H9 (cell line): Measurements from ENCODE around the gene FRMD1. TPM values are rescaled to one million over a fixed set of nuclear protein-coding genes. Genes with fewer than 3 reads are reported as not detected.

ENCODE experiments used
- DNase-seq: peaks from one replicate; pipeline ENCODE4 v3.0.0-alpha.2; 2017
- H2AFZ ChIP-seq: one replicate; pipeline ENCODE4 v1.6.1; 2013; ENCODE audit warnings: mild to moderate bottlenecking, low read length, control low read depth, moderate library complexity
- H2AK5ac ChIP-seq: 2 replicates; pipeline ENCODE4 v1.6.1; 2013; ENCODE audit warnings: low read length, control low read depth, mixed read lengths; ENCODE audit not compliant: insufficient read length
- H2BK120ac ChIP-seq: one replicate; pipeline ENCODE4 v1.6.1; 2013; ENCODE audit warnings: low read depth, mild to moderate bottlenecking, low read length, control low read depth, inconsistent platforms; ENCODE audit not compliant: poor library complexity, severe bottlenecking
- H2BK12ac ChIP-seq: 2 replicates; pipeline ENCODE4 v1.6.1; 2013; ENCODE audit warnings: low read length, control low read depth, mixed read lengths, low read depth; ENCODE audit not compliant: insufficient read length
- H2BK15ac ChIP-seq: 2 replicates; pipeline ENCODE4 v1.6.1; 2013; ENCODE audit warnings: low read depth, low read length, control low read depth
- H2BK20ac ChIP-seq: one replicate; pipeline ENCODE4 v1.6.1; 2013; ENCODE audit warnings: low read depth, mild to moderate bottlenecking, low read length, control low read depth, inconsistent platforms; ENCODE audit not compliant: poor library complexity, severe bottlenecking
- H2BK5ac ChIP-seq: 2 replicates; pipeline ENCODE4 v1.6.1; 2013; ENCODE audit warnings: low read length, control low read depth, mixed read lengths; ENCODE audit not compliant: insufficient read length
- H3K14ac ChIP-seq: 2 replicates; pipeline ENCODE4 v1.6.1; 2013; ENCODE audit warnings: low read length, control low read depth; ENCODE audit not compliant: insufficient read depth
- H3K18ac ChIP-seq: 2 replicates; pipeline ENCODE4 v1.6.1; 2013; ENCODE audit warnings: low read depth, mild to moderate bottlenecking, mixed read lengths, low read length, control low read depth; ENCODE audit not compliant: insufficient read length
- H3K23ac ChIP-seq: 2 replicates; pipeline ENCODE4 v1.6.1; 2013; ENCODE audit warnings: low read length, control low read depth, mixed read lengths, low read depth; ENCODE audit not compliant: insufficient read length
- H3K23me2 ChIP-seq: 2 replicates; pipeline ENCODE4 v1.6.1; 2013; ENCODE audit warnings: low read depth, mild to moderate bottlenecking, mixed read lengths, low read length, control low read depth; ENCODE audit not compliant: insufficient read length, poor library complexity, severe bottlenecking
- H3K27ac ChIP-seq: 2 replicates; pipeline ENCODE4 v1.5.1; 2013; ENCODE audit warnings: low read length, control low read depth, mixed read lengths, low read depth; ENCODE audit not compliant: insufficient read length
- H3K27me3 ChIP-seq: 2 replicates; pipeline ENCODE4 v1.6.1; 2013; ENCODE audit warnings: low read length, control low read depth, inconsistent platforms; ENCODE audit not compliant: insufficient read depth
- H3K4ac ChIP-seq: 2 replicates; pipeline ENCODE4 v1.6.1; 2013; ENCODE audit warnings: low read depth, mild to moderate bottlenecking, control low read depth, inconsistent platforms, low read length, moderate library complexity
- H3K4me1 ChIP-seq: 2 replicates; pipeline ENCODE4 v1.6.1; 2013; ENCODE audit warnings: low read length, control low read depth, inconsistent platforms; ENCODE audit not compliant: insufficient read depth
- H3K4me2 ChIP-seq: 2 replicates; pipeline ENCODE4 v1.6.1; 2013; ENCODE audit warnings: low read length, control low read depth, mixed read lengths; ENCODE audit not compliant: insufficient read length, insufficient read depth
- H3K56ac ChIP-seq: 2 replicates; pipeline ENCODE4 v1.6.1; 2013; ENCODE audit warnings: low read depth, mild to moderate bottlenecking, mixed read lengths, low read length, control low read depth; ENCODE audit not compliant: insufficient read length
- H3K79me1 ChIP-seq: 2 replicates; pipeline ENCODE4 v1.6.1; 2013; ENCODE audit warnings: low read depth, mild to moderate bottlenecking, moderate library complexity, low read length, control low read depth, inconsistent platforms; ENCODE audit not compliant: insufficient read depth, poor library complexity, severe bottlenecking
- H3K79me2 ChIP-seq: 2 replicates; pipeline ENCODE4 v1.6.1; 2013; ENCODE audit warnings: low read length, control low read depth, inconsistent platforms; ENCODE audit not compliant: insufficient read depth
- H3K9ac ChIP-seq: 2 replicates; pipeline ENCODE4 v1.6.1; 2013; ENCODE audit warnings: low read length, control low read depth, mixed read lengths; ENCODE audit not compliant: insufficient read length; ENCODE audit errors: extremely low read depth
- H3K9me3 ChIP-seq: one replicate; pipeline ENCODE4 v1.6.1; 2013; ENCODE audit warnings: low read depth, low read length, inconsistent platforms; ENCODE audit not compliant: control insufficient read depth
- H3T11ph ChIP-seq: one replicate; pipeline ENCODE4 v1.6.1; 2013; ENCODE audit warnings: mild to moderate bottlenecking, low read length, control low read depth, inconsistent platforms
- H4K20me1 ChIP-seq: one replicate; pipeline ENCODE4 v1.6.1; 2013; ENCODE audit not compliant: control insufficient read depth, insufficient read length, insufficient read depth
- H4K5ac ChIP-seq: 2 replicates; pipeline ENCODE4 v1.6.1; 2013; ENCODE audit warnings: low read depth, mild to moderate bottlenecking, mixed read lengths, low read length, control low read depth; ENCODE audit not compliant: insufficient read length
- H4K8ac ChIP-seq: replicated peaks from 2 replicates; pipeline ENCODE4 v1.6.1; 2013; ENCODE audit warnings: low read length, control low read depth, mixed read lengths, low read depth; ENCODE audit not compliant: insufficient read length
- H4K91ac ChIP-seq: 2 replicates; pipeline ENCODE4 v1.6.1; 2013; ENCODE audit warnings: low read depth, mild to moderate bottlenecking, moderate library complexity, mixed read lengths, low read length, control low read depth; ENCODE audit not compliant: insufficient read length
- H3K27ac Mint-ChIP-seq, 3 experiments: 2 replicates in 2 of 3; 3 replicates in 1 of 3; pipeline ENCODE4 v1.8.0; 2020 to 2021; ENCODE audit warnings: mixed read lengths in 3 of 3, mild to moderate bottlenecking in 1 of 3, moderate library complexity in 1 of 3
- H3K27me3 Mint-ChIP-seq: 2 replicates; pipeline ENCODE4 v1.8.0; 2021; ENCODE audit warnings: low read depth, mild to moderate bottlenecking, moderate library complexity, mixed read lengths
- H3K36me3 Mint-ChIP-seq, 3 experiments: 2 replicates in 2 of 3; 3 replicates in 1 of 3; pipeline ENCODE4 v1.8.0; 2020 to 2021; ENCODE audit warnings: low read depth in 3 of 3, mixed read lengths in 3 of 3; ENCODE audit not compliant: insufficient read depth in 1 of 3
- H3K4me1 Mint-ChIP-seq, 2 experiments: 2 replicates each; pipeline ENCODE4 v1.8.0; 2020; ENCODE audit warnings: mixed read lengths in 2 of 2
- H3K4me3 Mint-ChIP-seq, 2 experiments: 2 replicates in 1 of 2; 3 replicates in 1 of 2; pipeline ENCODE4 v1.8.0; 2020 to 2021; ENCODE audit warnings: mild to moderate bottlenecking in 2 of 2, mixed read lengths in 2 of 2, moderate library complexity in 1 of 2
- H3K9me3 Mint-ChIP-seq, 2 experiments: 2 replicates in 1 of 2; 3 replicates in 1 of 2; pipeline ENCODE4 v1.8.0; 2020; ENCODE audit warnings: mild to moderate bottlenecking in 2 of 2, mixed read lengths in 2 of 2, moderate library complexity in 1 of 2
- WGBS: extraction: QIAGEN DNeasy Blood & Tissue Kit; methylation state at CpG from one replicate; pipeline ENCODE4 v1.1.7; 2013; ENCODE audit warnings: missing lambda C conversion rate, low lambda C conversion rate, mixed read lengths; ENCODE audit not compliant: insufficient read length; ENCODE audit errors: extremely low coverage; 5-methylcytosine and 5-hydroxymethylcytosine counted together
- total RNA-seq: library from RNA; stranded (reverse); gene quantifications from 2 replicates; pipeline ENCODE4 v1.2.1, GENCODE V29; 2021
- TF ChIP-seq, protein P1 (sequence below): fragments of 200-600 bp; sonication (generic); conservative IDR thresholded peaks from 3 replicates; pipeline ENCODE4 v1.8.0; 2021; ENCODE audit warnings: antibody characterized with exemption, mild to moderate bottlenecking

The FRMD1 gene
- total RNA-seq, 1 experiment from 2014 or later, result not detected

- Histone ChIP-seq H3K4me1 (no peaks in the 10 kb centered on the region), H3K23ac (no peak overlapping the region), H2BK12ac (no peak overlapping the region), H4K91ac (no peak overlapping the region), H2AFZ (no peak overlapping the region), H3K14ac (no peak overlapping the region; the same call in 1 of the 2 replicates), H4K5ac (no peak overlapping the region), H2BK15ac (no peak overlapping the region), H3K9me3 (no peaks in the 10 kb centered on the region), H3K27ac (no peak overlapping the region), H4K20me1 (peaks cover 2% of the 10 kb centered on the region), H3K79me1 (no peaks in the 10 kb centered on the region), H3T11ph (no peak overlapping the region), H3K56ac (no peak overlapping the region), H2BK5ac (no peak overlapping the region), H2AK5ac (no peak overlapping the region), H3K9ac (no peak overlapping the region), H2BK120ac (no peak overlapping the region), H3K79me2 (no peaks in the 10 kb centered on the region), H3K18ac (no peak overlapping the region), H3K4ac (no peak overlapping the region), H4K8ac (no peak overlapping the region), H2BK20ac (no peak overlapping the region), H3K4me2 (no peak overlapping the region), H3K27me3 (no peaks in the 10 kb centered on the region), H3K23me2 (no peaks in the 10 kb centered on the region)
- peaks cover 0 to 2% of the 10 kb centered on the region in 2 experiments; a peak in 1 of 4 replicates for H3K4me1 Mint-ChIP-seq
- no peak overlapping the region for H3K4me3 Mint-ChIP-seq
- WGBS, result no CpG with 5 or more reads among the region's 29 CpGs
- no peaks in the 10 kb centered on the region; the same call in 1 of the 2 replicates for H3K27me3 Mint-ChIP-seq
- H3K27ac Mint-ChIP-seq, result no peak overlapping the region; a peak in 1 of 7 replicates
- TF ChIP-seq, protein P1, sequence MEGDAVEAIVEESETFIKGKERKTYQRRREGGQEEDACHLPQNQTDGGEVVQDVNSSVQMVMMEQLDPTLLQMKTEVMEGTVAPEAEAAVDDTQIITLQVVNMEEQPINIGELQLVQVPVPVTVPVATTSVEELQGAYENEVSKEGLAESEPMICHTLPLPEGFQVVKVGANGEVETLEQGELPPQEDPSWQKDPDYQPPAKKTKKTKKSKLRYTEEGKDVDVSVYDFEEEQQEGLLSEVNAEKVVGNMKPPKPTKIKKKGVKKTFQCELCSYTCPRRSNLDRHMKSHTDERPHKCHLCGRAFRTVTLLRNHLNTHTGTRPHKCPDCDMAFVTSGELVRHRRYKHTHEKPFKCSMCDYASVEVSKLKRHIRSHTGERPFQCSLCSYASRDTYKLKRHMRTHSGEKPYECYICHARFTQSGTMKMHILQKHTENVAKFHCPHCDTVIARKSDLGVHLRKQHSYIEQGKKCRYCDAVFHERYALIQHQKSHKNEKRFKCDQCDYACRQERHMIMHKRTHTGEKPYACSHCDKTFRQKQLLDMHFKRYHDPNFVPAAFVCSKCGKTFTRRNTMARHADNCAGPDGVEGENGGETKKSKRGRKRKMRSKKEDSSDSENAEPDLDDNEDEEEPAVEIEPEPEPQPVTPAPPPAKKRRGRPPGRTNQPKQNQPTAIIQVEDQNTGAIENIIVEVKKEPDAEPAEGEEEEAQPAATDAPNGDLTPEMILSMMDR, result no peak
- no peaks in the 10 kb centered on the region; a peak in 1 of 7 replicates for H3K36me3 Mint-ChIP-seq
- H3K9me3 Mint-ChIP-seq, result no peaks in the 10 kb centered on the region
- DNase-seq, result no peak
These were observed 17.5 kb downstream of the FRMD1 start for GRCh38 chr6:168061269-168062210.
